Measurements from ENCODE around the gene LSMEM2. TPM values are rescaled to one million over a fixed set of nuclear protein-coding genes. Genes with fewer than 3 reads are reported as not detected.

The LSMEM2 gene
- total and polyA plus RNA-seq, 4 donors: 0.51 to 1.3 TPM; not detected in 2

DNA sequence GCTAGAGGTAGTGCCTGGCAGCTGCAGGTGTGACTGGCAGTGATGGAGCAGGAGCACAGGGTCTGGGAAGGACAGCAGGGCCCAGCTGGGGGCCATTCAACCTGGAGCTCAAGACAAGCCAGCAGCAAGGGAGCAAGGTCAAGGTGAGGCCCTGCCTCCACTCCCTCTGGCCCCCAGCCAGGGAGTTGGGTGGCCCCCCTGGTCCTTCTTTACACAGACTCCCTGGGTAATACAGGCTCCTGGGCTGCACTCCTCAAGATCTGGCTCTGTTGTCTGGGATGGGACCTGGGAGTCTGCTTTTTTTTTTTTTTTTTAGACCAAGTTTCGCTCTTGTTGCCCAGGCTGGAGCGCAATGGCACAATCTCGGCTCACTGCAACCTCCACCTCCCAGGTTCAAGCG lies 28.4 kb upstream of the LSMEM2 start:
- H3K4me3 ChIP-seq (ENCODE audit: low read length in 2 of 2): no peak overlapping the region
- WGBS, 2 donors: 88 to 92% methylated on average over 4 of the region's 4 CpGs
- no peaks in the 10 kb centered on the region for H3K27me3 ChIP-seq (ENCODE audit: control insufficient read depth in 1 of 2, insufficient read depth in 2 of 2, low read length in 1 of 2)
- peaks cover 0 to 2% of the 10 kb centered on the region in 2 donors for H3K36me3 ChIP-seq (ENCODE audit: control insufficient read depth in 1 of 2, insufficient read depth in 2 of 2, low read length in 1 of 2)
- no peak overlapping the region for H3K27ac ChIP-seq (ENCODE audit: low read depth in 1 of 2, low read length in 2 of 2)
- H3K4me1 ChIP-seq (ENCODE audit: control insufficient read depth in 1 of 2, insufficient read depth in 2 of 2, low read length in 2 of 2): no peaks in the 10 kb centered on the region
- H3K9me3 ChIP-seq (ENCODE audit: control insufficient read depth, low read length): no peaks in the 10 kb centered on the region
- no peak for DNase-seq
- intact Hi-C loops (cut with DNase I): no loop called here
- no peak for ATAC-seq (ENCODE audit: low FRiP score)

DNA sequence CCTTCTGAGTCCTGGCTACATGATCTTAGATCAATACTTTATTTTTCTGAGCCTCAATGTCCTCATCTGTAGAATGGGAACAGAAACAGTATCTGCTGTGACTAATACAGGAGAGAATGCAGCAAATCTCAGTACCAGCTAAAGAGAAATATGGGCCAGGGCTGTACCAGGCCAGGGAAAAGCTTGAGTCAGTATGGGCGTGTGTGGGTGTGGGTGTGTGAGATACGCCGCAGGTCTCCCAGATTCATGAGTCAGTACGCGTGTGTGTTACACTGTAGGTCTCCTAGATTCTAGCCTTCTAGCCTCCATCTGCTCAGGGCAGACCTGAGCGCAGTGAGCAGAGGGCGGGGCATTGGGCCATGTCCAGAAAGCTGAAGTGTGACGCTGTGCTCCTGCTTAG lies 27.7 kb upstream of the LSMEM2 start:
- no peaks in the 10 kb centered on the region for H3K4me1 ChIP-seq (ENCODE audit: control insufficient read depth in 1 of 2, insufficient read depth in 2 of 2, low read length in 2 of 2)
- no peaks in the 10 kb centered on the region for H3K27me3 ChIP-seq (ENCODE audit: control insufficient read depth in 1 of 2, insufficient read depth in 2 of 2, low read length in 1 of 2)
- intact Hi-C loops (cut with DNase I): no loop called here
- 67% methylated on average over 8 of the region's 8 CpGs for WGBS, 2 donors
- no peak overlapping the region for H3K4me3 ChIP-seq (ENCODE audit: low read length in 2 of 2)
- peaks cover 0 to 2% of the 10 kb centered on the region in 2 donors for H3K36me3 ChIP-seq (ENCODE audit: control insufficient read depth in 1 of 2, insufficient read depth in 2 of 2, low read length in 1 of 2)
- H3K27ac ChIP-seq (ENCODE audit: low read depth in 1 of 2, low read length in 2 of 2): no peak overlapping the region
- no peaks in the 10 kb centered on the region for H3K9me3 ChIP-seq (ENCODE audit: control insufficient read depth, low read length)
- ATAC-seq (ENCODE audit: low FRiP score) (no peak), DNase-seq (no peak)

DNA sequence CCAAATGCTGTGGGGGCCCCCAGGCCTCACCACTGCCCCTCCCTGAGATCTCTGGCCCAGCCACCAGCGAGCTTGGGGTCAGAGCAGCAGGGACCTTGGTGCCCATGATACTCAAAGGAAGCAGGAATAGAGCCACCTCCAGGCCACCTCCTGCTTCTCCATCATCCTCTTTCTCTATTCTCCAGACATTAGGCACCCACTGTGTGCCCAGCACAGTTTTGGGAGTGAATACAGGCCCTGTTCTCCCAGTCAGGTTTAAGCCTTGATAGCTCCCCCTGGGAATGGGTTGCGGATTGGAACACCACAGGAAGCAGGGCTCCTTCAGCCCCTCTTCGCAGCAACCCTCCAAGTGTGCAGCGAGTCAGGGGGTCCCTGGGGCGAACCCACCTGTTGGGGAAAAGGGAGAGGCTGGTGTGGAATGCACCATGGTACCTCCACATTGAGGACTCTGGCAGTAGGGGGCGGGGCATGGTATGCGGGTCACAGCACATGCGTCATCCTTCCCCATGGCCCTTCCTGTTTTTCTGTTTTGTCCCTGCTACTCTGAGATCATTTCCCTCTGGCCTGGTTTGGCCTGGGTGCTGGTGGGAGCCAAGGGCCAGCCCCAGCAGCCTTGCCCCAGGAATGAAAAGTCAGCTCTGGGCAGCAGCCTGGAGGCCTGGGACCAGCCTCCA lies 24.2 kb upstream of the LSMEM2 start:
- DNase-seq (peak; percentile 82 to 88), ATAC-seq (ENCODE audit: low FRiP score) (peak; percentile 56)
- Histone ChIP-seq H3K27me3 (ENCODE audit: control insufficient read depth in 1 of 2, insufficient read depth in 2 of 2, low read length in 1 of 2) (no peaks in the 10 kb centered on the region), H3K4me3 (ENCODE audit: low read length in 2 of 2) (no peak overlapping the region), H3K4me1 (ENCODE audit: control insufficient read depth in 1 of 2, insufficient read depth in 2 of 2, low read length in 2 of 2) (no peaks in the 10 kb centered on the region), H3K36me3 (ENCODE audit: control insufficient read depth in 1 of 2, insufficient read depth in 2 of 2, low read length in 1 of 2) (peaks cover 0 to 6% of the 10 kb centered on the region in 2 donors), H3K27ac (ENCODE audit: low read depth in 1 of 2, low read length in 2 of 2) (peak overlapping the region in 1 of 2 donors; percentile 9), H3K9me3 (ENCODE audit: control insufficient read depth, low read length) (no peaks in the 10 kb centered on the region)
- intact Hi-C loops (cut with DNase I): no loop called here
- WGBS, 2 donors: 60 to 64% methylated on average over 8 of the region's 8 CpGs

DNA sequence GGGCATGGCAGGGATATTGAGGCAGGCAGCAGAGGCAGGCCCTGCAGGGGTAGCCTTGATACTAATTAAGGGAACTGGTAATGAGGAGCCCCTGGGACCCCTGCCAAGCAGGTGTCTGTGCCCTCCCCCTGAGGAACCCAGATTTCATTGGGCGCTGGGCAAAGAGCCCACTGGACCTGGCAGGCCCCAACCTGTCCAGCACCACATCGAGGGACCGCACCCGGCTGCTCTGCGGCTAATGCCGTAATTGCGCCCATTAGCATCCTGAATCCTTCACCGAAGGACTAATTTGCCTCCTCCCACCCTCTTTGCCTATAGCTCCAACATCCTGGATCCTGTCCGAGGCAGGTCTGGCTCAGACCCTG lies 23.7 kb upstream of the LSMEM2 start:
- H3K27ac ChIP-seq (ENCODE audit: low read depth in 1 of 2, low read length in 2 of 2): peak overlapping the region in 1 of 2 donors; percentile 6
- H3K4me3 ChIP-seq (ENCODE audit: low read length in 2 of 2): no peak overlapping the region
- no peak for ATAC-seq (ENCODE audit: low FRiP score)
- no peaks in the 10 kb centered on the region for H3K27me3 ChIP-seq (ENCODE audit: control insufficient read depth in 1 of 2, insufficient read depth in 2 of 2, low read length in 1 of 2)
- peaks cover 0 to 6% of the 10 kb centered on the region in 2 donors for H3K36me3 ChIP-seq (ENCODE audit: control insufficient read depth in 1 of 2, insufficient read depth in 2 of 2, low read length in 1 of 2)
- DNase-seq: no peak
- H3K4me1 ChIP-seq (ENCODE audit: control insufficient read depth in 1 of 2, insufficient read depth in 2 of 2, low read length in 2 of 2): no peaks in the 10 kb centered on the region
- intact Hi-C loops (cut with DNase I): no loop called here
- H3K9me3 ChIP-seq (ENCODE audit: control insufficient read depth, low read length): no peaks in the 10 kb centered on the region
- WGBS, 2 donors: 81 to 82% methylated on average over 9 of the region's 9 CpGs

DNA sequence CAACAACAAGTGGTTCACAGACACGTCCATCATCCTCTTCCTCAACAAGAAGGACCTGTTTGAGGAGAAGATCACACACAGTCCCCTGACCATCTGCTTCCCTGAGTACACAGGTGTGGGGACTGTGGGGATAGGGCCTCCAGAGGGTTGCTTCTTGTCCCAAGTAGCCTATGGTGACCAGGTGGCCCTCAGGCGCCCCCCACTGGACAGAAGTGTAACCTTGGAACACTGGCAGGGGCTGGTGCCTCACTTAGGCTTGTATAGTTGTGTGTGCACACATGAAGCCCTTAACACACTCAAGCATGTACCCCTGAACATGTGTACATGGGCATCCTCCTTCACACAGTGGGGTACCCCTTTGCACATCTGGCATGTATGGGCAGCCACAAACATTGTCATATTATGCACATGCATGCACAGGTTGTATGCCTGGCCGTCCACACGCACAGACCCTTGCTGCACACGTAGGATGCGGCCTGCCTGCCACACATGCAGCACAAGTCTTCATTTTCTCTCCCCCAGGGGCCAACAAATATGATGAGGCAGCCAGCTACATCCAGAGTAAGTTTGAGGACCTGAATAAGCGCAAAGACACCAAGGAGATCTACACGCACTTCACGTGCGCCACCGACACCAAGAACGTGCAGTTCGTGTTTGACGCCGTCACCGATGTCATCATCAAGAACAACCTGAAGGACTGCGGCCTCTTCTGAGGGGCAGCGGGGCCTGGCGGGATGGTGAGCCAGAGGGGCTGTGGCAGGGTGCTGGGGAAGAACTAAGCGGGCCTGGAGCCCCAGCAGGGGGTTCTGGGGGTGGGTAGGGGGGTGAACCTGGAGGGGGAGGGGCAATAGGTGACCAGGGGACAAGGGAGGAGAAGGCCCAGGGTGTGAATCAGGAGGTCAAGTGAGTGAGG lies 21.7 kb upstream of the LSMEM2 start:
- peak in 1 of 2 donors; percentile 56 for DNase-seq
- 86 to 87% methylated on average over 20 of the region's 20 CpGs for WGBS, 2 donors
- Histone ChIP-seq H3K4me1 (ENCODE audit: control insufficient read depth in 1 of 2, insufficient read depth in 2 of 2, low read length in 2 of 2) (no peaks in the 10 kb centered on the region), H3K36me3 (ENCODE audit: control insufficient read depth in 1 of 2, insufficient read depth in 2 of 2, low read length in 1 of 2) (peaks cover 0 to 6% of the 10 kb centered on the region in 2 donors), H3K9me3 (ENCODE audit: control insufficient read depth, low read length) (no peaks in the 10 kb centered on the region), H3K4me3 (ENCODE audit: low read length in 2 of 2) (no peak overlapping the region), H3K27ac (ENCODE audit: low read depth in 1 of 2, low read length in 2 of 2) (no peak overlapping the region), H3K27me3 (ENCODE audit: control insufficient read depth in 1 of 2, insufficient read depth in 2 of 2, low read length in 1 of 2) (no peaks in the 10 kb centered on the region)
- ATAC-seq (ENCODE audit: low FRiP score): no peak
- intact Hi-C loops (cut with DNase I): no loop called here

DNA sequence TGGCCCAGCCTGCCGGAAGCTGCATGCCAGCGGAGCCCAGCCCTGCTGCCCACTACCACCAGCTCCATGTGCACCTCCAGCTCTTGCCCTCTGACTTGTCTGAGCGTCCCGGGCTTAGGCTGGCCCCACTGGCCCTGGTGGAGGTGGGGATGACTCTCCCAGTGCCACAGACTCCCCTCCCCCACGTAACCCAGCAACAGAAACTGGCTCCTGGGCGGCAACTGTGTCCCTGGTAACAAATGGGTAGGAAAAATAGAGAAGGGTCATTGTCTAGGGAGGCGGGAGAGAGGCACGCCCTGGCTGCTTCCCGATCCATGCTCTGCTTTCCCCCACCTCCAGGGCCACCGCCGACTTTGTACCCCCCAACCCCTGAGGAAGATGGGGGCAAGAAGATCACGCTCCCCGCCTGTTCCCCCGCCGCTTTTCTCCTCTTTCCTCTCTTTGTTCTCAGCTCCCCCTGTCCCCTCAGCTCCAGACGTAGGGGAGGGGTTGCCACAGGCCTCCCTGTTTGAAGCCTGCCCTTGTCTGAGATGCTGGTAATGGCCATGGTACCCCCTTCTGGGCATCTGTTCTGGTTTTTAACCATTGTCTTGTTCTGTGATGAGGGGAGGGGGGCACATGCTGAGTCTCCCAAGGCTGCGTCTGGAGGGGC lies 20.7 kb upstream of the LSMEM2 start:
- intact Hi-C loops (cut with DNase I): no loop called here
- H3K9me3 ChIP-seq (ENCODE audit: control insufficient read depth, low read length): no peaks in the 10 kb centered on the region
- H3K4me1 ChIP-seq (ENCODE audit: control insufficient read depth in 1 of 2, insufficient read depth in 2 of 2, low read length in 2 of 2): no peaks in the 10 kb centered on the region
- no peak overlapping the region for H3K27ac ChIP-seq (ENCODE audit: low read depth in 1 of 2, low read length in 2 of 2)
- H3K36me3 ChIP-seq (ENCODE audit: control insufficient read depth in 1 of 2, insufficient read depth in 2 of 2, low read length in 1 of 2): peaks cover 0 to 3% of the 10 kb centered on the region in 2 donors
- 86 to 87% methylated on average over 17 of the region's 17 CpGs for WGBS, 2 donors
- H3K4me3 ChIP-seq (ENCODE audit: low read length in 2 of 2): no peak overlapping the region
- ATAC-seq (ENCODE audit: low FRiP score) (no peak), DNase-seq (peak in 1 of 2 donors; percentile 45)
- H3K27me3 ChIP-seq (ENCODE audit: control insufficient read depth in 1 of 2, insufficient read depth in 2 of 2, low read length in 1 of 2): no peaks in the 10 kb centered on the region

DNA sequence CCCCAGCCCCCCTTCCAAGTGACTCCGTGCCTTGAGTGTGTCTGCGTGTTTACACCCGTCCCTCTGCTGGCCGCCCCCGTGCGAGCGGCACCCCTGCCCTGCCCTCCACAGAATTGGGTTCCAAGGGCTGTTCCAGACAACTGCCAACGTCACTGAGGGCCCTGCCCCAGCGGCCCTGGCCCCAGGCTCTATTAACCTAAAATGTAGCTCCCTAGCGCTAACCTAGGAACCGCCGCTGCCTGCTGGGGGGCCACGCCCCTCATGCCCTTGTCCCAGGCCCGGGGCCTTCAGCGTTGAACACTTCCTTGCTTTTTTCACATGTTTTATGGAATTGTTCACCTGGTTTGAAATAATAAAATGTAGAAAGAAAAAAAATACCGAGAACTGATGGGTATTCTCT lies 19.9 kb upstream of the LSMEM2 start:
- H3K27me3 ChIP-seq (ENCODE audit: control insufficient read depth in 1 of 2, insufficient read depth in 2 of 2, low read length in 1 of 2): no peaks in the 10 kb centered on the region
- ATAC-seq (ENCODE audit: low FRiP score) (no peak), DNase-seq (peak in 1 of 2 donors; percentile 49)
- intact Hi-C loops (cut with DNase I): no loop called here
- H3K4me3 ChIP-seq (ENCODE audit: low read length in 2 of 2): no peak overlapping the region
- 74 to 77% methylated on average over 16 of the region's 16 CpGs for WGBS, 2 donors
- H3K36me3 ChIP-seq (ENCODE audit: control insufficient read depth in 1 of 2, insufficient read depth in 2 of 2, low read length in 1 of 2): peaks cover 0 to 3% of the 10 kb centered on the region in 2 donors
- H3K9me3 ChIP-seq (ENCODE audit: control insufficient read depth, low read length): no peaks in the 10 kb centered on the region
- no peaks in the 10 kb centered on the region for H3K4me1 ChIP-seq (ENCODE audit: control insufficient read depth in 1 of 2, insufficient read depth in 2 of 2, low read length in 2 of 2)
- no peak overlapping the region for H3K27ac ChIP-seq (ENCODE audit: low read depth in 1 of 2, low read length in 2 of 2)

DNA sequence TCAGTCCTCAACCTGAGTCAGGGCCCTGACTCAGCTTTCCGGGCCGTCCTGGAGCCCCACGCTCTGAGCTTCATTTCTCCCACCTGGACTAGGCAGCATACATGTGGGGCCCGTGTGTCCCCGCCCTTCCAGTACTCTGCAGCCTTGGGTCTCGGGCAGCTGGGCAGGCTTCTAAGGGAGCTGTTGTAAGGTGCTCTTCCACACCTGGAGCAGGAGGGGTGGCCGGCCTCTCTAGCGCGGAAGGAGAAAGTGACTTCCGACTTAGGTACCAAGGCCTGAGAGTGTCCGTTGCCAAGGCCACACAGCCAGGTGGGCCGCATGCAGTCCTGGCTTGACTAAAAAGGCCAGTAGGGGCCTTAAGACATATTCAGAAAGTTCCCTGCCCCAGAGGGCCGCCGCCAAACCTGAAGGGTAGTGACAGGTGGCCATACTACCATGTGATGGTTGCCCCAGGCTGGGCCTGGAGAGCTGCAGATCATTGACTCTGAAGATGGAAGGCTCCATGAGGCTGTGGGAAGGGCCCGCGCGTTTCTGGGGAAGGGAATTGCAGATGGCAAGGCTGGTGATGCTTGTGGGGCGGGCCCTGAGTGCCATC lies 19.4 kb upstream of the LSMEM2 start:
- intact Hi-C loops (cut with DNase I): no loop called here
- H3K4me1 ChIP-seq (ENCODE audit: control insufficient read depth in 1 of 2, insufficient read depth in 2 of 2, low read length in 2 of 2): no peaks in the 10 kb centered on the region
- DNase-seq: no peak
- H3K27me3 ChIP-seq (ENCODE audit: control insufficient read depth in 1 of 2, insufficient read depth in 2 of 2, low read length in 1 of 2): no peaks in the 10 kb centered on the region
- no peaks in the 10 kb centered on the region for H3K9me3 ChIP-seq (ENCODE audit: control insufficient read depth, low read length)
- 56% methylated on average over 18 of the region's 18 CpGs for WGBS, 2 donors
- peaks cover 0 to 3% of the 10 kb centered on the region in 2 donors for H3K36me3 ChIP-seq (ENCODE audit: control insufficient read depth in 1 of 2, insufficient read depth in 2 of 2, low read length in 1 of 2)
- ATAC-seq (ENCODE audit: low FRiP score): no peak
- peak overlapping the region; percentile 21 to 24 for H3K27ac ChIP-seq (ENCODE audit: low read depth in 1 of 2, low read length in 2 of 2)
- no peak overlapping the region for H3K4me3 ChIP-seq (ENCODE audit: low read length in 2 of 2)
